ENCODE measurements around the gene TMEM179B. TPM values are rescaled to one million over a fixed set of nuclear protein-coding genes. Genes with fewer than 3 reads are reported as not detected.

The TMEM179B gene
- total RNA-seq, 1 donor from 2014 or later: 47.7 TPM

- Mint-ChIP-seq H3K4me3 (ENCODE audit: unreplicated experiment) (peak within 1 kb of the TSS; percentile 90), H3K36me3 (ENCODE audit: unreplicated experiment) (peaks cover 5% of the 10 kb centered on the region), H3K4me1 (ENCODE audit: unreplicated experiment) (peaks cover 25% of the 10 kb centered on the region), H3K27ac (ENCODE audit: unreplicated experiment) (peak within 1 kb of the TSS; percentile 97), H3K27me3 (ENCODE audit: unreplicated experiment) (no peaks in the 10 kb centered on the region), H3K9me3 (ENCODE audit: unreplicated experiment) (no peaks in the 10 kb centered on the region)
- TF ChIP-seq CTCF (IDR thresholded peaks at IDR 0.05): no peak
- peak; percentile 97 for DNase-seq (ENCODE audit: extremely low spot score, unreplicated experiment)
Observed at GRCh38 chr11:62771144-62772021, 15.8 kb upstream of the TMEM179B start, which contains the start of gene TAF6L. TAF6L (plus strand) TSS chr11:62771396; CDS start chr11:62775784, 4,388 bp downstream.

- H3K27ac Mint-ChIP-seq (ENCODE audit: unreplicated experiment): no peak overlapping the region
- H3K4me3 Mint-ChIP-seq (ENCODE audit: unreplicated experiment): no peak overlapping the region
- no peak for TF ChIP-seq CTCF (IDR thresholded peaks at IDR 0.05)
- no peaks in the 10 kb centered on the region for H3K9me3 Mint-ChIP-seq (ENCODE audit: unreplicated experiment)
- peaks cover 25% of the 10 kb centered on the region for H3K4me1 Mint-ChIP-seq (ENCODE audit: unreplicated experiment)
- no peaks in the 10 kb centered on the region for H3K27me3 Mint-ChIP-seq (ENCODE audit: unreplicated experiment)
- H3K36me3 Mint-ChIP-seq (ENCODE audit: unreplicated experiment): peaks cover 14% of the 10 kb centered on the region
- DNase-seq (ENCODE audit: extremely low spot score, unreplicated experiment): no peak
Observed at GRCh38 chr11:62774407-62774806, 12.8 kb upstream of the TMEM179B start.

- DNase-seq (ENCODE audit: extremely low spot score, unreplicated experiment): no peak
- Mint-ChIP-seq H3K36me3 (ENCODE audit: unreplicated experiment) (peaks cover 14% of the 10 kb centered on the region), H3K4me3 (ENCODE audit: unreplicated experiment) (no peak overlapping the region), H3K9me3 (ENCODE audit: unreplicated experiment) (no peaks in the 10 kb centered on the region), H3K4me1 (ENCODE audit: unreplicated experiment) (peaks cover 13% of the 10 kb centered on the region), H3K27me3 (ENCODE audit: unreplicated experiment) (no peaks in the 10 kb centered on the region), H3K27ac (ENCODE audit: unreplicated experiment) (no peak overlapping the region)
- TF ChIP-seq CTCF (IDR thresholded peaks at IDR 0.05): no peak
Observed at GRCh38 chr11:62775646-62776045, 11.6 kb upstream of the TMEM179B start.

- Mint-ChIP-seq H3K27ac (ENCODE audit: unreplicated experiment) (no peak overlapping the region), H3K4me3 (ENCODE audit: unreplicated experiment) (no peak overlapping the region)
- DNase-seq (ENCODE audit: extremely low spot score, unreplicated experiment): no peak
Observed at GRCh38 chr11:62777389-62777788, 9.8 kb upstream of the TMEM179B start.

More at GRCh38 chr11:62777389-62777788, 9.8 kb upstream of the TMEM179B start:
- TF ChIP-seq CTCF (IDR thresholded peaks at IDR 0.05): no peak
- Mint-ChIP-seq H3K4me1 (ENCODE audit: unreplicated experiment) (no peaks in the 10 kb centered on the region), H3K9me3 (ENCODE audit: unreplicated experiment) (no peaks in the 10 kb centered on the region), H3K36me3 (ENCODE audit: unreplicated experiment) (peaks cover 15% of the 10 kb centered on the region), H3K27me3 (ENCODE audit: unreplicated experiment) (no peaks in the 10 kb centered on the region)
